GM19455 (cell line): ENCODE measurements around the gene TRAF1.
A peak's percentile ranks its signal among the peaks of the same experiment; 100 is the strongest.
"Not testable (repeated sequence)": the region's sequence is repeated elsewhere in the genome, so short reads cannot be mapped to it uniquely, and the experiment has no call there.

Experiments
- ATAC-seq: cut with Tn5 transposase; IDR thresholded peaks from one replicate; pipeline ENCODE4 v1.9.1; 2021; ENCODE audit not compliant: unreplicated experiment

The TRAF1 gene

GRCh38 chr9:120926397-120926928 lies at the start of gene TRAF1:
TRAF1 (minus strand) TSS chr9:120926796; CDS start chr9:120926075, 721 bp downstream.
- ATAC-seq: peak; percentile 19

GRCh38 chr9:120974921-120975320 lies 48.3 kb upstream of the TRAF1 start:
- ATAC-seq: no peak

- ATAC-seq: no peak
Measured at GRCh38 chr9:120974181-120974580, 47.6 kb upstream of the TRAF1 start.

GRCh38 chr9:120971938-120972337 lies 45.3 kb upstream of the TRAF1 start:
- no peak for ATAC-seq

- ATAC-seq: not testable (repeated sequence)
Measured at GRCh38 chr9:120971471-120971870, 44.9 kb upstream of the TRAF1 start.

- no peak for ATAC-seq
Measured at GRCh38 chr9:120970244-120970643, 43.6 kb upstream of the TRAF1 start.

GRCh38 chr9:120966013-120966369 lies 39.4 kb upstream of the TRAF1 start:
- ATAC-seq: no peak

- ATAC-seq: no peak
Measured at GRCh38 chr9:120965344-120966012, 38.9 kb upstream of the TRAF1 start.

GRCh38 chr9:120961936-120962335 lies 35.3 kb upstream of the TRAF1 start:
- ATAC-seq: no peak

- no peak for ATAC-seq
Measured at GRCh38 chr9:120960001-120960400, 33.4 kb upstream of the TRAF1 start.

- no peak for ATAC-seq
Measured at GRCh38 chr9:120956862-120957261, 30.3 kb upstream of the TRAF1 start.

- no peak for ATAC-seq
Measured at GRCh38 chr9:120951960-120952618, 25.5 kb upstream of the TRAF1 start.

- ATAC-seq: no peak
Measured at GRCh38 chr9:120950421-120951388, 24.1 kb upstream of the TRAF1 start.

- ATAC-seq: no peak
Measured at GRCh38 chr9:120949290-120949689, 22.7 kb upstream of the TRAF1 start.

- ATAC-seq: no peak
Measured at GRCh38 chr9:120948824-120949223, 22.2 kb upstream of the TRAF1 start.

- ATAC-seq: no peak
Measured at GRCh38 chr9:120947222-120947621, 20.6 kb upstream of the TRAF1 start.

- ATAC-seq: no peak
Measured at GRCh38 chr9:120946259-120946658, 19.7 kb upstream of the TRAF1 start.

GRCh38 chr9:120944948-120945347 lies 18.4 kb upstream of the TRAF1 start:
- ATAC-seq: no peak

GRCh38 chr9:120944434-120944843 lies 17.8 kb upstream of the TRAF1 start:
- ATAC-seq: peak; percentile 98

- ATAC-seq: no peak
Measured at GRCh38 chr9:120942186-120943001, 15.8 kb upstream of the TRAF1 start.
